Measurements from ENCODE around the gene PPP1R12C. TPM values are rescaled to one million over a fixed set of nuclear protein-coding genes. Genes with fewer than 3 reads are reported as not detected.

The PPP1R12C gene
- total RNA-seq, 2 donors from 2014 or later: 82.6 to 112 TPM

GRCh38 chr19:55080121-55080967 is 37.1 kb downstream of the PPP1R12C start:
- H3K4me1 ChIP-seq: no peaks in the 10 kb centered on the region
- no peak for TF ChIP-seq CTCF (IDR thresholded peaks at IDR 0.05)
- DNase-seq: peak; percentile 94
- peaks cover 12% of the 10 kb centered on the region for H3K27me3 ChIP-seq
- no peaks in the 10 kb centered on the region for H3K36me3 ChIP-seq
- intact Hi-C loops (cut with DNase I): no loop called here
- peak overlapping the region; percentile 60 for H3K4me3 ChIP-seq
- H3K9ac ChIP-seq (ENCODE audit: low read depth in 2 of 2, low read length in 2 of 2): peak overlapping the region; percentile 70 to 91
- no peaks in the 10 kb centered on the region for H3K9me3 ChIP-seq
- peak overlapping the region; percentile 72 for H3K27ac ChIP-seq

- intact Hi-C loops (cut with DNase I): no loop called here
- TF ChIP-seq CTCF (IDR thresholded peaks at IDR 0.05): no peak
- Histone ChIP-seq H3K27me3 (peaks cover 12% of the 10 kb centered on the region), H3K9ac (ENCODE audit: low read depth in 2 of 2, low read length in 2 of 2) (peak overlapping the region in 1 of 2 donors; percentile 23), H3K4me3 (peak overlapping the region; percentile 60), H3K27ac (peak overlapping the region; percentile 72), H3K9me3 (no peaks in the 10 kb centered on the region), H3K4me1 (no peaks in the 10 kb centered on the region), H3K36me3 (no peaks in the 10 kb centered on the region)
- DNase-seq: no peak
Observed at GRCh38 chr19:55079400-55080038, 37.9 kb downstream of the PPP1R12C start.

- Histone ChIP-seq H3K27ac (no peak overlapping the region), H3K27me3 (peaks cover 12% of the 10 kb centered on the region), H3K4me1 (no peaks in the 10 kb centered on the region), H3K9ac (ENCODE audit: low read depth in 2 of 2, low read length in 2 of 2) (no peak overlapping the region), H3K9me3 (no peaks in the 10 kb centered on the region), H3K4me3 (no peak overlapping the region), H3K36me3 (no peaks in the 10 kb centered on the region)
- TF ChIP-seq CTCF (IDR thresholded peaks at IDR 0.05): no peak
- intact Hi-C loops (cut with DNase I): no loop called here
- no peak for DNase-seq
Observed at GRCh38 chr19:55078996-55079395, 38.4 kb downstream of the PPP1R12C start.

- Histone ChIP-seq H3K9me3 (no peaks in the 10 kb centered on the region), H3K9ac (ENCODE audit: low read depth in 2 of 2, low read length in 2 of 2) (no peak overlapping the region), H3K4me3 (no peak overlapping the region), H3K27ac (no peak overlapping the region), H3K36me3 (no peaks in the 10 kb centered on the region), H3K27me3 (peaks cover 4% of the 10 kb centered on the region), H3K4me1 (no peaks in the 10 kb centered on the region)
- TF ChIP-seq CTCF (IDR thresholded peaks at IDR 0.05): no peak
- DNase-seq: no peak
- intact Hi-C loops (cut with DNase I): no loop called here
Observed at GRCh38 chr19:55077106-55077505, 40.3 kb downstream of the PPP1R12C start.

- no peaks in the 10 kb centered on the region for H3K4me1 ChIP-seq
- no peak for DNase-seq
- peak overlapping the region in 1 of 2 donors; percentile 66 for H3K9ac ChIP-seq (ENCODE audit: low read depth in 2 of 2, low read length in 2 of 2)
- H3K4me3 ChIP-seq: no peak overlapping the region
- H3K27me3 ChIP-seq: no peaks in the 10 kb centered on the region
- intact Hi-C loops (cut with DNase I): no loop called here
- no peaks in the 10 kb centered on the region for H3K9me3 ChIP-seq
- H3K27ac ChIP-seq: no peak overlapping the region
- no peak for TF ChIP-seq CTCF (IDR thresholded peaks at IDR 0.05)
- H3K36me3 ChIP-seq: no peaks in the 10 kb centered on the region
Observed at GRCh38 chr19:55076321-55076720, 41.1 kb downstream of the PPP1R12C start.
